H9 (cell line): Measurements from ENCODE around the gene OSBPL1A. TPM values are rescaled to one million over a fixed set of nuclear protein-coding genes. Genes with fewer than 3 reads are reported as not detected.
A peak's percentile ranks its signal among the peaks of the same experiment; 100 is the strongest.

Source experiments
- DNase-seq: peaks from one replicate; pipeline ENCODE4 v3.0.0-alpha.2; 2017
- H2AFZ ChIP-seq: one replicate; pipeline ENCODE4 v1.6.1; 2013; ENCODE audit warnings: mild to moderate bottlenecking, low read length, control low read depth, moderate library complexity
- H2AK5ac ChIP-seq: 2 replicates; pipeline ENCODE4 v1.6.1; 2013; ENCODE audit warnings: low read length, control low read depth, mixed read lengths; ENCODE audit not compliant: insufficient read length
- H2BK120ac ChIP-seq: one replicate; pipeline ENCODE4 v1.6.1; 2013; ENCODE audit warnings: low read depth, mild to moderate bottlenecking, low read length, control low read depth, inconsistent platforms; ENCODE audit not compliant: poor library complexity, severe bottlenecking
- H2BK12ac ChIP-seq: 2 replicates; pipeline ENCODE4 v1.6.1; 2013; ENCODE audit warnings: low read length, control low read depth, mixed read lengths, low read depth; ENCODE audit not compliant: insufficient read length
- H2BK15ac ChIP-seq: 2 replicates; pipeline ENCODE4 v1.6.1; 2013; ENCODE audit warnings: low read depth, low read length, control low read depth
- H2BK20ac ChIP-seq: one replicate; pipeline ENCODE4 v1.6.1; 2013; ENCODE audit warnings: low read depth, mild to moderate bottlenecking, low read length, control low read depth, inconsistent platforms; ENCODE audit not compliant: poor library complexity, severe bottlenecking
- H2BK5ac ChIP-seq: 2 replicates; pipeline ENCODE4 v1.6.1; 2013; ENCODE audit warnings: low read length, control low read depth, mixed read lengths; ENCODE audit not compliant: insufficient read length
- H3K14ac ChIP-seq: 2 replicates; pipeline ENCODE4 v1.6.1; 2013; ENCODE audit warnings: low read length, control low read depth; ENCODE audit not compliant: insufficient read depth
- H3K18ac ChIP-seq: 2 replicates; pipeline ENCODE4 v1.6.1; 2013; ENCODE audit warnings: low read depth, mild to moderate bottlenecking, mixed read lengths, low read length, control low read depth; ENCODE audit not compliant: insufficient read length
- H3K23ac ChIP-seq: 2 replicates; pipeline ENCODE4 v1.6.1; 2013; ENCODE audit warnings: low read length, control low read depth, mixed read lengths, low read depth; ENCODE audit not compliant: insufficient read length
- H3K23me2 ChIP-seq: 2 replicates; pipeline ENCODE4 v1.6.1; 2013; ENCODE audit warnings: low read depth, mild to moderate bottlenecking, mixed read lengths, low read length, control low read depth; ENCODE audit not compliant: insufficient read length, poor library complexity, severe bottlenecking
- H3K27ac ChIP-seq: 2 replicates; pipeline ENCODE4 v1.5.1; 2013; ENCODE audit warnings: low read length, control low read depth, mixed read lengths, low read depth; ENCODE audit not compliant: insufficient read length
- H3K27me3 ChIP-seq: 2 replicates; pipeline ENCODE4 v1.6.1; 2013; ENCODE audit warnings: low read length, control low read depth, inconsistent platforms; ENCODE audit not compliant: insufficient read depth
- H3K4ac ChIP-seq: 2 replicates; pipeline ENCODE4 v1.6.1; 2013; ENCODE audit warnings: low read depth, mild to moderate bottlenecking, control low read depth, inconsistent platforms, low read length, moderate library complexity
- H3K4me1 ChIP-seq: 2 replicates; pipeline ENCODE4 v1.6.1; 2013; ENCODE audit warnings: low read length, control low read depth, inconsistent platforms; ENCODE audit not compliant: insufficient read depth
- H3K4me2 ChIP-seq: 2 replicates; pipeline ENCODE4 v1.6.1; 2013; ENCODE audit warnings: low read length, control low read depth, mixed read lengths; ENCODE audit not compliant: insufficient read length, insufficient read depth
- H3K56ac ChIP-seq: 2 replicates; pipeline ENCODE4 v1.6.1; 2013; ENCODE audit warnings: low read depth, mild to moderate bottlenecking, mixed read lengths, low read length, control low read depth; ENCODE audit not compliant: insufficient read length
- H3K79me1 ChIP-seq: 2 replicates; pipeline ENCODE4 v1.6.1; 2013; ENCODE audit warnings: low read depth, mild to moderate bottlenecking, moderate library complexity, low read length, control low read depth, inconsistent platforms; ENCODE audit not compliant: insufficient read depth, poor library complexity, severe bottlenecking
- H3K79me2 ChIP-seq: 2 replicates; pipeline ENCODE4 v1.6.1; 2013; ENCODE audit warnings: low read length, control low read depth, inconsistent platforms; ENCODE audit not compliant: insufficient read depth
- H3K9ac ChIP-seq: 2 replicates; pipeline ENCODE4 v1.6.1; 2013; ENCODE audit warnings: low read length, control low read depth, mixed read lengths; ENCODE audit not compliant: insufficient read length; ENCODE audit errors: extremely low read depth
- H3K9me3 ChIP-seq: one replicate; pipeline ENCODE4 v1.6.1; 2013; ENCODE audit warnings: low read depth, low read length, inconsistent platforms; ENCODE audit not compliant: control insufficient read depth
- H3T11ph ChIP-seq: one replicate; pipeline ENCODE4 v1.6.1; 2013; ENCODE audit warnings: mild to moderate bottlenecking, low read length, control low read depth, inconsistent platforms
- H4K20me1 ChIP-seq: one replicate; pipeline ENCODE4 v1.6.1; 2013; ENCODE audit not compliant: control insufficient read depth, insufficient read length, insufficient read depth
- H4K5ac ChIP-seq: 2 replicates; pipeline ENCODE4 v1.6.1; 2013; ENCODE audit warnings: low read depth, mild to moderate bottlenecking, mixed read lengths, low read length, control low read depth; ENCODE audit not compliant: insufficient read length
- H4K8ac ChIP-seq: replicated peaks from 2 replicates; pipeline ENCODE4 v1.6.1; 2013; ENCODE audit warnings: low read length, control low read depth, mixed read lengths, low read depth; ENCODE audit not compliant: insufficient read length
- H4K91ac ChIP-seq: 2 replicates; pipeline ENCODE4 v1.6.1; 2013; ENCODE audit warnings: low read depth, mild to moderate bottlenecking, moderate library complexity, mixed read lengths, low read length, control low read depth; ENCODE audit not compliant: insufficient read length
- H3K27ac Mint-ChIP-seq, 3 experiments: 2 replicates in 2 of 3; 3 replicates in 1 of 3; pipeline ENCODE4 v1.8.0; 2020 to 2021; ENCODE audit warnings: mixed read lengths in 3 of 3, mild to moderate bottlenecking in 1 of 3, moderate library complexity in 1 of 3
- H3K27me3 Mint-ChIP-seq: 2 replicates; pipeline ENCODE4 v1.8.0; 2021; ENCODE audit warnings: low read depth, mild to moderate bottlenecking, moderate library complexity, mixed read lengths
- H3K36me3 Mint-ChIP-seq, 3 experiments: 2 replicates in 2 of 3; 3 replicates in 1 of 3; pipeline ENCODE4 v1.8.0; 2020 to 2021; ENCODE audit warnings: low read depth in 3 of 3, mixed read lengths in 3 of 3; ENCODE audit not compliant: insufficient read depth in 1 of 3
- H3K4me1 Mint-ChIP-seq, 2 experiments: 2 replicates each; pipeline ENCODE4 v1.8.0; 2020; ENCODE audit warnings: mixed read lengths in 2 of 2
- H3K4me3 Mint-ChIP-seq, 2 experiments: 2 replicates in 1 of 2; 3 replicates in 1 of 2; pipeline ENCODE4 v1.8.0; 2020 to 2021; ENCODE audit warnings: mild to moderate bottlenecking in 2 of 2, mixed read lengths in 2 of 2, moderate library complexity in 1 of 2
- H3K9me3 Mint-ChIP-seq, 2 experiments: 2 replicates in 1 of 2; 3 replicates in 1 of 2; pipeline ENCODE4 v1.8.0; 2020; ENCODE audit warnings: mild to moderate bottlenecking in 2 of 2, mixed read lengths in 2 of 2, moderate library complexity in 1 of 2
- CTCF ChIP-seq: fragments of 200-600 bp; sonication (generic); conservative IDR thresholded peaks from 3 replicates; pipeline ENCODE4 v1.8.0; 2021; ENCODE audit warnings: antibody characterized with exemption, mild to moderate bottlenecking
- WGBS: extraction: QIAGEN DNeasy Blood & Tissue Kit; methylation state at CpG from one replicate; pipeline ENCODE4 v1.1.7; 2013; ENCODE audit warnings: missing lambda C conversion rate, low lambda C conversion rate, mixed read lengths; ENCODE audit not compliant: insufficient read length; ENCODE audit errors: extremely low coverage; 5-methylcytosine and 5-hydroxymethylcytosine counted together
- total RNA-seq: library from RNA; stranded (reverse); gene quantifications from 2 replicates; pipeline ENCODE4 v1.2.1, GENCODE V29; 2021

OSBPL1A gene
- total RNA-seq, 1 experiment from 2014 or later: 33.9 TPM

- TF ChIP-seq CTCF: no peak
- Histone ChIP-seq H3K4ac (no peak overlapping the region), H3K18ac (no peak overlapping the region), H2BK12ac (no peak overlapping the region), H4K20me1 (no peaks in the 10 kb centered on the region), H3K4me2 (no peak overlapping the region), H3K27me3 (no peaks in the 10 kb centered on the region), H3K23ac (no peak overlapping the region), H3K14ac (no peak overlapping the region), H2BK20ac (no peak overlapping the region), H2BK120ac (no peak overlapping the region), H3K4me1 (peaks cover 7% of the 10 kb centered on the region; the same call in 1 of the 2 replicates), H2BK15ac (no peak overlapping the region), H4K5ac (no peak overlapping the region), H4K91ac (no peak overlapping the region), H3K56ac (no peak overlapping the region), H2AK5ac (no peak overlapping the region), H2AFZ (no peak overlapping the region), H3K79me1 (no peaks in the 10 kb centered on the region), H3K27ac (no peak overlapping the region), H3K9me3 (no peaks in the 10 kb centered on the region), H4K8ac (no peak overlapping the region), H3T11ph (no peak overlapping the region), H2BK5ac (no peak overlapping the region), H3K79me2 (no peaks in the 10 kb centered on the region), H3K23me2 (no peaks in the 10 kb centered on the region), H3K9ac (no peak overlapping the region)
- Mint-ChIP-seq H3K27me3 (no peaks in the 10 kb centered on the region), H3K27ac (peak overlapping the region in 1 of 3 experiments; percentile 5; a peak in 1 of 7 replicates), H3K36me3 (peaks cover 0 to 4% (median 3%) of the 10 kb centered on the region in 3 experiments; a peak in 4 of 7 replicates), H3K4me3 (no peak overlapping the region), H3K9me3 (no peaks in the 10 kb centered on the region), H3K4me1 (peaks cover 19 to 20% of the 10 kb centered on the region in 2 experiments)
- DNase-seq: no peak
- WGBS: no CpG with 5 or more reads among the region's 6 CpGs
Observed at GRCh38 chr18:24209558-24209957, 188.1 kb downstream of the OSBPL1A start.
